ENCODE data around the gene AKT1.

Gene AKT1

DNA sequence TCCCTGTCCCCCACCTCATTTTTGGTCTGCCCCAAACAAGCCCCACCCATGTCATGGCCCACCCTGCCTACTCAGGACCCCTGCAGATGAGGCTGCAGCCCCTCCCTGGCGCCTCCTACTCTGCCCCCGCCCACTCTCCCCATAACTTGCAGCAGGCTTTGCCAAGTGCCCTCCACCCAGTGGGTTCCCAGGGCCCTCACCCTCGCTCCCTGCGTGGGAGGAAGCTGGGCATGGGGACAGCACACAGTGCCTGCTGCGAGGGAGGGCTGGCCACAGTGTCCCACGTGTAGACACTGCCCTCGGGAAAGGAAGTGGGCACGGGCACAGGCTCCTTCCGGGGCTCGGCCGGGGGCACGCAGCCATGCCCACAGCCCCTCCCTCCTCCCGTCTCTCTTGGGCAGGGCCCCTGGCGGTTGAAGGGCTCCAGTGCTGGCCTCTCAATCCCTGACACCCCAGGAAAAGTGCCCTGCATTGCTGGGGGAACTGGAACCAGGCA is 9.4 kb downstream of the AKT1 start:
- no peak for DNase-seq (ENCODE audit: low read depth)

DNA sequence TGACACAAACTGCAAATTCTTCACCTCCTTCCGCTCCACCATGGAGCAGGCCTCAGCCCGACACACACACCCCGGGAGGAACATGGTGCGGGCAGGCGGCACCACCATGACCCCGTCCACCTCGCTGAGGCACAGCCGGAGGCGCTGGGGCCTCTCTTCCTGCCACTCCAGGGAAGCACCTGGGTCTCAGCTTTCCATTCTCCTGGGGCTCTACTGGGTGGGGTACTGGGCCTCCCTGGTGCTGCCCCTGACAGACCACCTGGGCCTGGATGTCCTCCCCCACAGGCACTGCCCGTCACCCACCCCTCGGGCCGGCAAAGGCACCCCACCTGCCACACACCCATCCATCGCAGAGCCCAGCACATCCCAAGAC is 9.9 kb downstream of the AKT1 start:
- no peak for DNase-seq (ENCODE audit: low read depth)

- no peak for DNase-seq (ENCODE audit: low read depth)
Observed at GRCh38 chr14:104784846-104785707, 10.5 kb downstream of the AKT1 start.

DNA sequence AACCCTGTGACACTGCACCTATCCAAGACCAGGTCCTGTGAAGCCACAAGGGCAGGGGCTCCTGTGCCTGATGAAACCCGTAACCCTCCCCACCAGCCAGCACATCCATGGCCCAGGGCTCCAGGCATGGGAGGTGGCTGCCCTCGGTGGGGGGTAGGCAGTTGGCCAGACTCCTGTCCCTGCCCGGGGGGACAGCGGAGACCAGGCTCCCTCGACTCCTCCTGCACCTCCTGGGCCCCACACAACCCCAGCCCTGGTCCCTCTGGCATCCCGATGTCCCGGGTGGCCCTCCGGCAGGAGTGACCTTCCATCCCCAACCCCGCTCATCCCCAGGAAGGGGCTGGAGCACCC is 11.4 kb downstream of the AKT1 start:
- DNase-seq (ENCODE audit: low read depth) = no peak

GRCh38 chr14:104783484-104784217 is 11.9 kb downstream of the AKT1 start:
- no peak for DNase-seq (ENCODE audit: low read depth)

DNA sequence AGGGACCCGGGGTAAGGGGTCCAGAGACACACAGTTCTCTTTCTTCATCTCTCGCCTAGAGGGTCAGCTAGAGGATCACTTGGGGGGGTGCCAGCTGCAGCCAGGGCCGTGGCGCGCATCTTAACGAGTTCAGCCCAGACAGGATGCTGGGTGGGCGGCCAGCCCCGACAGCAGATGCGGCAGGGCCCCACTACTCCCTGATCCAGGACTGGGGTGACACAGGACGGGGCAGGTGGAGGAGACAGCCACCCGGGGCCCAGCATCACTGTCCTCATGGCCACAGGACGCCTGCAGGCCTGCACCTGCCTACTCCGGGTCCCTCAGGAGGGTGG is 12.8 kb downstream of the AKT1 start:
- DNase-seq (ENCODE audit: low read depth) = no peak

- DNase-seq (ENCODE audit: low read depth) = no peak
Observed at GRCh38 chr14:104782086-104782807, 13.3 kb downstream of the AKT1 start.

DNA sequence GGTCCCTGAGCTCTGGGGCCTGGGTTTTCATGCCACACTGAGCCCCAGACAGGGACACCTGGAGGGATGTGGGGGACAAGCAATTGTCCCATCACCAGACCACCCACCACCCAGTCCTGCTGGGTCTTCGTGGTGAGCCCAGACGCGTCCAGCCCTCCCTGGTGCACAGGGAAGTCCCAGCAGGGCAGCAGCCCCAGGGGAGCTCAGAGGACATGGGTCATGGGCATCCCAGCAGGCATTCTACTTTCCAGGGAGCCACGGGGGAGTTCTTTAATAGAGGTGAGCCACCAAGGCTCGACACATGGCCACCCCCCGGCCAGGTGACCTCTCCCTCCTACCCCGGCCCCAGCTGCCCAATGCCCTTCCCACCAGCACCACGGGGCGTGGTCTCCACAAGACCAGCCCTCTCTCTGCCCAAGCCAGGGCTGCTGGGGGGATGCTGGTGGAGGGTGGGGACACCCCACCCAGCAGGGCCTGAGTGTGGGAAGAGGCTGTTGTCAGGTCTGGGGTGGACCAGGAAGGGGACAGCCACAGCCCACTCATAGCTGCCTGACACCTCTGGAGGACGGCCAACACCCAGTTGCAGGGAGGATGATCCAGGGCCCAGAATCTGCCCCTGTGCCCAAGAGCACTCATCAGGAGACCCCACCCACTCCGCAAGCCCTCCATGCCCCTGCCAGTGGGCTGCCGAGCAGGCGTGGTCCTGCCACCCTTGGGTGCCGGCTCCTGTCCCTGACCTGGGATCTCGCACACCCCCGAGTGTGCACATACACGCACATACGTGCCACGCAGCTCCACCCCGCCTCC is 14.1 kb downstream of the AKT1 start:
- DNase-seq (ENCODE audit: low read depth) = no peak

GRCh38 chr14:104780513-104781030 is 15.0 kb downstream of the AKT1 start:
- DNase-seq (ENCODE audit: low read depth) = no peak

- DNase-seq (ENCODE audit: low read depth) = no peak
Observed at GRCh38 chr14:104779776-104780512, 15.6 kb downstream of the AKT1 start.

DNA sequence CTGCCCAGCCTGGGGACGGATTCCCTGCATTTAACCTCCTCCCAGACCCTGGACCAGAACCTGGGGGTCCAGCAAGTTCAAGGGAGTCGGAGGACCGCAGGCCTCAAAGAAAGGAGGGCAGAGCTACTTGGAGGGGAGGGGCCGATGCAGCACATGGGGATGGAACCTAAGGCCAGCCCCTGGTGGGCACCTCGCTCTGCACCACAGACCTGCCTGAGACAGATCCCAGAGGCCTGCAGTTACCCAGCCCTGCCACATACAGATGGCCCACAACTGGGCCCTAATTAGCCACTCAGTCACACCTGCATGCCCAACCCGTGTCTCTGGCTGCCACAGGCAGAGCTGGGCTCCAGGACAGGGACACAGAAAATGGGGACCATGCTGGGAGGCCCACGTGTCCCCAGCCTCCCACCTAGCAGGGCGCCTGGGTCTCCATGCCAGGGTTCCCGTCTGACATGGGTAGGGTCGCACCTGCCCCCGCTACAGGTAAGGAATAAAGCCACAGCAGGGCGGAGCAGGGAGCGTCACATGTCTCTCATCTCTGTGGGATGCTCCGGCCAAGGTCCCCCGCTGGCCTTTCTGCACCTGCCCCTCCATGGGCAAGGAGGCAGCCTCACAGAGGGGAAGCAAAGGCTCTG is 16.7 kb downstream of the AKT1 start:
- DNase-seq (ENCODE audit: low read depth) = no peak

- DNase-seq (ENCODE audit: low read depth) = no peak
Observed at GRCh38 chr14:104777808-104778249, 17.7 kb downstream of the AKT1 start.

GRCh38 chr14:104776961-104777807 is 18.4 kb downstream of the AKT1 start:
- no peak for DNase-seq (ENCODE audit: low read depth)

DNA sequence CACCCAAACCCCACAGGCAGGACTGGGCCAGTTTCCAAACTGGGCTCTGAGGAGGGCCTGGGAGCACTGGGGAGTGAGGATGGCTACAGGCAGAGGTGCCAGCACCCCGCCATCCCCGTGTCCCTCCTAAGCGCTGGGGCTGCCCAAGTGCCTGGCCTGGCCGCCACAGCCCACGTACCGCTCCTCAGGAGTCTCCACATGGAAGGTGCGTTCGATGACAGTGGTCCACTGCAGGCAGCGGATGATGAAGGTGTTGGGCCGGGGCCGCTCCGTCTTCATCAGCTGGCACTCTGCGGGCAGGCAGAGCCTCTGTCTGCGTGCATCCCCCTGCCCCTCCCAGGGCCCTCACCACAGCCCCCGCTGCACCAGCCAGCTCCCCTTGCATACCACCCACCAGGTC is 19.1 kb downstream of the AKT1 start:
- no peak for DNase-seq (ENCODE audit: low read depth)

DNA sequence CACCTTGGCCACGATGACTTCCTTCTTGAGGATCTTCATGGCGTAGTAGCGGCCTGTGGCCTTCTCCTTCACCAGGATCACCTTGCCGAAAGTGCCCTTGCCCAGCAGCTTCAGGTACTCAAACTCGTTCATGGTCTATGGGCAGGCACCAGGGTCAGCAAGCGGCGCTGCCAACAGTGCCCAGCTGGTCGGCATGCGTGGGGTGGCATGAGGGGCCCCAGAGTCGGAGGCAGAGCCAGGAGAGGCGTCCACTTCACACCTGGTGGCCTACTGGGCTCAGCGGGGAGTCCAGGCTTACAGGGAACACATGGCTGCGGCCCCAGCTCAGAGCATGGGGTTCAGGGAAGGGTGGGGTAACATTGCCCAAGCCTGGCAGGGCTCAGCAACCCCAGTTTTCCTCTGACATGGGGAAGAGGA is 20.5 kb downstream of the AKT1 start:
- DNase-seq (ENCODE audit: low read depth) = no peak

DNA sequence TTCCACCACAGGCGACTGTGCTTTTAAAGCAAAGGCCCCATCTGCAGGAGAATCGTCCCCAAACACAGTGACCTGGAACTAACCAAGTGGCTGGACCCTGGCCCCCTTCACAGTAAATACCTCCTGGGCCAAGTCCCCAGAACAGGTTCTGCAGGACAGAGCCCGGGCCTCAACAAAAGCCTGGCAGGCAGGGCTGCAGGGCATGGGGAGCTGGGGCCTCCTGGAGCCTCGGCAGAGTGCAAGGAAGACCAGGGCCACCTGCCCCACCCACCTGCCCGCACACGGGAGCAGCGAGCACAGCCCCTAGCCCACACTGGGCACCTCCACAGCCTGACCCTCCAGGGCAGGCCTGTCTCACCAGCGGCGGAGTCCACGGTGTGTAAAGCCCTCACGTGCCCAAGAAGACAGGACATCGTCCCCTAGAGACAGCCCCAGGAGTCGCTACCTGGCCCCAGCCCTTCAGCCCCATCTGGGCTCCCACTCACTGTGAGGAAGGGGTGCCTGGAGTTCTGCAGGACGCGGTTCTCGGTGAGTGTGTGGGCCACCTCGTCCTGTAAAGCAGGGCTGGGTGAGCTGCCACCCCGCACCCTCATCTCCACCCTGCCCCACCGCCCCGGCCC is 21.0 kb downstream of the AKT1 start:
- no peak for DNase-seq (ENCODE audit: low read depth)

DNA sequence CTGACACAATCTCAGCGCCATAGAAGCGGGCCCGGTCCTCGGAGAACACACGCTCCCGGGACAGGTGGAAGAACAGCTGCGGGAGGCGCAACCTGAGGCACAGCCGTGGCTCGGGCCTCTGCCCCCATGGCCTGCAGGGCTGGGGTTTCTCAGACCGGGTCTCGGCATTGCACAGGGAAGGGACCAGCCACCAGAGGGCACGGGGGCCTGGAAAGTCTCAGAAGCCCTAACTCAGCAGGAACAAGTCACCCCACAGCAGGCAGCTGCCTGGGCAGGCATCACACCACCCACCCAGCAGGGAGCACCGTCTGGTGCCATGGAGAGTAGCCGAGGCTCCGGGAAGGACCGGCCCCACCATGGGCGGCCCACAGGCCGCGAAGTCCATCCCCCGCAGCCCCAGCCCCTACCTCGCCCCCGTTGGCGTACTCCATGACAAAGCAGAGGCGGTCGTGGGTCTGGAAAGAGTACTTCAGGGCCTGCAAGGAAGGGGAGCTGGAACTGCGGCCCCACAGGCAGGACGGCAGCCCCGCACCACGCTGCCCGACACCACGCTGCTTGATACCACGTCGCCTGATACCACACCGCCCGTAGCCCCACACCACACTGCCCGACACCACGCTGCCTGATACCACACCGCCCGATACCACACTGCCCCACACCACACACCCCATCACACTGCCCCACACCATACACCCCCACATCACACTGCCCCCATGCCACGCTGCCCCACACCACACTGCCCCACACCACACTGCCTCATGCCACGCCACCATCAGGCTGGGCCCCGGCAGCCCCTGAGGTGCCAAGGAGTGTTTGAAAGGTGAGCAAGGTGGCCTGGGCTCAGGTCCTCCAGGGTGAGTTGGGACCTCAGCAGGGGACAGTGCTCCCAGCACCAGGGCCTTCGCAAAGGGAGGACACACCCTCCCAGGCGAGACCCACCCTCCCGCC is 21.8 kb downstream of the AKT1 start:
- no peak for DNase-seq (ENCODE audit: low read depth)
